ENCODE measurements around the gene KLHL29. TPM values are rescaled to one million over a fixed set of nuclear protein-coding genes. Genes with fewer than 3 reads are reported as not detected.

The KLHL29 gene
- total RNA-seq, 1 donor from 2014 or later = 5.5 TPM

GRCh38 chr2:23617167-23617810 is 232.3 kb downstream of the KLHL29 start:
- no peaks in the 10 kb centered on the region for H3K36me3 ChIP-seq (ENCODE audit: insufficient read depth, low read length)
- FAIRE-seq (no peak), DNase-seq (ENCODE audit: low read depth) (peak; percentile 43)
- Mint-ChIP-seq H3K27me3 (ENCODE audit: low read depth, unreplicated experiment) (peaks cover 70% of the 10 kb centered on the region), H3K9me3 (ENCODE audit: unreplicated experiment) (peaks cover 4% of the 10 kb centered on the region), H3K4me3 (ENCODE audit: unreplicated experiment) (no peak overlapping the region), H3K27ac (ENCODE audit: unreplicated experiment) (no peak overlapping the region), H3K36me3 (ENCODE audit: low read depth, unreplicated experiment) (peaks cover 3% of the 10 kb centered on the region), H3K4me1 (ENCODE audit: low read depth, unreplicated experiment) (peaks cover 9% of the 10 kb centered on the region)
- no peak overlapping the region for H2AFZ ChIP-seq (ENCODE audit: low read depth, low read length)
- H3K9ac ChIP-seq (ENCODE audit: low read length) = no peak overlapping the region
- no peaks in the 10 kb centered on the region for H3K79me2 ChIP-seq (ENCODE audit: insufficient read depth, low read length)
- no peak for TF ChIP-seq EZH2 (IDR thresholded peaks at IDR 0.05; ENCODE audit: insufficient read depth, low read length)
- TF ChIP-seq CTCF (IDR thresholded peaks at IDR 0.05; ENCODE audit: insufficient read depth, low read depth, low read length) = peak; percentile 45
- H3K27me3 ChIP-seq (ENCODE audit: insufficient read depth, low read length) = peaks cover 7% of the 10 kb centered on the region
- no peak overlapping the region for H3K4me3 ChIP-seq (ENCODE audit: insufficient read depth, low read depth, low read length)
- H3K27ac ChIP-seq (ENCODE audit: low read depth, low read length) = no peak overlapping the region
- peak overlapping the region; percentile 25 for H3K4me2 ChIP-seq (ENCODE audit: low read length)
- no peaks in the 10 kb centered on the region for H3K4me1 ChIP-seq (ENCODE audit: insufficient read depth, low read length)
- H3K9me3 ChIP-seq (ENCODE audit: insufficient read depth, low read depth, low read length) = no peaks in the 10 kb centered on the region
- H4K20me1 ChIP-seq (ENCODE audit: insufficient read depth, low read length) = peaks cover 3% of the 10 kb centered on the region

- H3K4me1 ChIP-seq (ENCODE audit: insufficient read depth, low read length) = no peaks in the 10 kb centered on the region
- Mint-ChIP-seq H3K4me1 (ENCODE audit: low read depth, unreplicated experiment) (peaks cover 9% of the 10 kb centered on the region), H3K27ac (ENCODE audit: unreplicated experiment) (no peak overlapping the region), H3K27me3 (ENCODE audit: low read depth, unreplicated experiment) (peaks cover 75% of the 10 kb centered on the region), H3K9me3 (ENCODE audit: unreplicated experiment) (peaks cover 1% of the 10 kb centered on the region), H3K36me3 (ENCODE audit: low read depth, unreplicated experiment) (peaks cover 5% of the 10 kb centered on the region), H3K4me3 (ENCODE audit: unreplicated experiment) (no peak overlapping the region)
- no peak for DNase-seq (ENCODE audit: low read depth)
- H3K36me3 ChIP-seq (ENCODE audit: insufficient read depth, low read length) = no peaks in the 10 kb centered on the region
- H3K79me2 ChIP-seq (ENCODE audit: insufficient read depth, low read length) = no peaks in the 10 kb centered on the region
- no peak overlapping the region for H3K4me2 ChIP-seq (ENCODE audit: low read length)
- H3K27ac ChIP-seq (ENCODE audit: low read depth, low read length) = no peak overlapping the region
- peaks cover 3% of the 10 kb centered on the region for H4K20me1 ChIP-seq (ENCODE audit: insufficient read depth, low read length)
- FAIRE-seq = no peak
- no peak overlapping the region for H2AFZ ChIP-seq (ENCODE audit: low read depth, low read length)
- H3K4me3 ChIP-seq (ENCODE audit: insufficient read depth, low read depth, low read length) = no peak overlapping the region
- H3K9ac ChIP-seq (ENCODE audit: low read length) = no peak overlapping the region
- no peaks in the 10 kb centered on the region for H3K9me3 ChIP-seq (ENCODE audit: insufficient read depth, low read depth, low read length)
- peaks cover 7% of the 10 kb centered on the region for H3K27me3 ChIP-seq (ENCODE audit: insufficient read depth, low read length)
- no peak for TF ChIP-seq EZH2 (IDR thresholded peaks at IDR 0.05; ENCODE audit: insufficient read depth, low read length)
- TF ChIP-seq CTCF (IDR thresholded peaks at IDR 0.05; ENCODE audit: insufficient read depth, low read depth, low read length) = no peak
These were observed 232.8 kb downstream of the KLHL29 start for GRCh38 chr2:23617811-23618215.

GRCh38 chr2:23618265-23618664 is 233.3 kb downstream of the KLHL29 start:
- Histone ChIP-seq H3K4me1 (ENCODE audit: insufficient read depth, low read length) (no peaks in the 10 kb centered on the region), H3K27me3 (ENCODE audit: insufficient read depth, low read length) (peaks cover 7% of the 10 kb centered on the region), H2AFZ (ENCODE audit: low read depth, low read length) (no peak overlapping the region), H3K4me3 (ENCODE audit: insufficient read depth, low read depth, low read length) (no peak overlapping the region), H3K9me3 (ENCODE audit: insufficient read depth, low read depth, low read length) (no peaks in the 10 kb centered on the region), H3K27ac (ENCODE audit: low read depth, low read length) (no peak overlapping the region), H3K79me2 (ENCODE audit: insufficient read depth, low read length) (no peaks in the 10 kb centered on the region), H3K36me3 (ENCODE audit: insufficient read depth, low read length) (no peaks in the 10 kb centered on the region), H4K20me1 (ENCODE audit: insufficient read depth, low read length) (peaks cover 3% of the 10 kb centered on the region), H3K4me2 (ENCODE audit: low read length) (no peak overlapping the region), H3K9ac (ENCODE audit: low read length) (no peak overlapping the region)
- Mint-ChIP-seq H3K36me3 (ENCODE audit: low read depth, unreplicated experiment) (peaks cover 5% of the 10 kb centered on the region), H3K27me3 (ENCODE audit: low read depth, unreplicated experiment) (peaks cover 78% of the 10 kb centered on the region), H3K4me1 (ENCODE audit: low read depth, unreplicated experiment) (peaks cover 9% of the 10 kb centered on the region), H3K4me3 (ENCODE audit: unreplicated experiment) (no peak overlapping the region), H3K27ac (ENCODE audit: unreplicated experiment) (no peak overlapping the region), H3K9me3 (ENCODE audit: unreplicated experiment) (peaks cover under 1% of the 10 kb centered on the region)
- FAIRE-seq (no peak), DNase-seq (ENCODE audit: low read depth) (no peak)
- no peak for TF ChIP-seq CTCF (IDR thresholded peaks at IDR 0.05; ENCODE audit: insufficient read depth, low read depth, low read length)
